C4-2B (cell line): ENCODE data around the gene CAMKK1.

ENCODE experiments used
- CTCF ChIP-seq: fragments of 450-650 bp; conservative IDR thresholded peaks from 2 replicates; pipeline ENCODE4 v1.5.1; 2017; ENCODE audit warnings: mild to moderate bottlenecking
- ZFX ChIP-seq: fragments of 450-650 bp; IDR thresholded peaks from 2 replicates; pipeline ENCODE4 v1.6.1; 2017

GRCh38 chr17:3926860-3927627 is 34.2 kb upstream of the CAMKK1 start:
- TF ChIP-seq CTCF = no peak
- TF ChIP-seq ZFX = no peak
